Lower lobe of right lung (tissue), 2 donors: ENCODE results near the gene GP5. TPM values are rescaled to one million over a fixed set of nuclear protein-coding genes. Genes with fewer than 3 reads are reported as not detected.

Experiments used
- ATAC-seq, 2 donors: fragments of 200-7000 bp; cut with Tn5 transposase; one replicate each; pipeline ENCODE4 v1.9.1; 2020 to 2022; ENCODE audit warnings: mild to moderate bottlenecking in 2 of 2, moderate library complexity in 2 of 2
- DNase-seq: peaks from one replicate; pipeline ENCODE4 v3.0.0-alpha.2; 2020
- H3K27ac ChIP-seq: fragments of 200-600 bp; one replicate; pipeline ENCODE4 v1.8.0; 2022
- H3K27me3 ChIP-seq: fragments of 200-600 bp; one replicate; pipeline ENCODE4 v1.8.0; 2022; ENCODE audit warnings: low read depth
- H3K36me3 ChIP-seq: fragments of 200-600 bp; one replicate; pipeline ENCODE4 v1.8.0; 2022; ENCODE audit warnings: mild to moderate bottlenecking
- H3K4me1 ChIP-seq: fragments of 200-600 bp; one replicate; pipeline ENCODE4 v1.8.0; 2022
- H3K4me3 ChIP-seq: fragments of 200-600 bp; one replicate; pipeline ENCODE4 v1.8.0; 2022; ENCODE audit warnings: mild to moderate bottlenecking
- H3K9me3 ChIP-seq: fragments of 200-600 bp; one replicate; pipeline ENCODE4 v1.8.0; 2022
- CTCF ChIP-seq: fragments of 200-600 bp; IDR thresholded peaks from one replicate; pipeline ENCODE4 v1.8.0; 2022; ENCODE audit warnings: antibody characterized with exemption, mild to moderate bottlenecking
- intact Hi-C: fragments of 100-400 bp; cut with DNase I; formaldehyde crosslinking; loops from one replicate; pipeline ENCODE4 v1.11.0; 2022
- total RNA-seq: library from RNA; stranded (reverse); fragmentation: NEBNext Ultra II Directional; extraction: Animal tissue kit (Norgen Biotek cat#: 25700); gene quantifications from one replicate; pipeline ENCODE4 v1.2.1, GENCODE V29; 2021
- donor health status: DM: no; HTN: yes; CAD: no; lungs with severe emphysema.

GP5 gene
- total RNA-seq, 1 donor from 2014 or later = 0.38 TPM

GRCh38 chr3:194397757-194398312 lies 1.2 kb downstream of the GP5 start:
- no peaks in the 10 kb centered on the region for H3K9me3 ChIP-seq
- no peak overlapping the region for H3K27ac ChIP-seq
- ATAC-seq (peak; percentile 27 to 44), DNase-seq (no peak)
- intact Hi-C loops = loop anchor here (10.0 kb wide), 1 partner anchor 53 kb away; no protein-coding TSS in a partner anchor
- H3K27me3 ChIP-seq = peaks cover 22% of the 10 kb centered on the region
- no peak for TF ChIP-seq CTCF
- peaks cover 29% of the 10 kb centered on the region for H3K4me1 ChIP-seq
- no peaks in the 10 kb centered on the region for H3K36me3 ChIP-seq
- H3K4me3 ChIP-seq = peak overlapping the region; percentile 39

- Histone ChIP-seq H3K4me1 (peaks cover 29% of the 10 kb centered on the region), H3K36me3 (no peaks in the 10 kb centered on the region), H3K9me3 (no peaks in the 10 kb centered on the region), H3K4me3 (peak overlapping the region; percentile 39), H3K27ac (peak overlapping the region; percentile 11), H3K27me3 (peaks cover 23% of the 10 kb centered on the region)
- no peak for TF ChIP-seq CTCF
- DNase-seq (no peak), ATAC-seq (peak; percentile 55 to 70)
- intact Hi-C loops = loop anchor here (10.0 kb wide), 1 partner anchor 52 kb away; no protein-coding TSS in a partner anchor
Observed at GRCh38 chr3:194396859-194397756, 2.0 kb downstream of the GP5 start.

GRCh38 chr3:194396539-194396858 lies 2.6 kb downstream of the GP5 start:
- Histone ChIP-seq H3K4me3 (peak overlapping the region; percentile 39), H3K9me3 (no peaks in the 10 kb centered on the region), H3K27ac (peak overlapping the region; percentile 11), H3K36me3 (no peaks in the 10 kb centered on the region), H3K27me3 (peaks cover 28% of the 10 kb centered on the region), H3K4me1 (peaks cover 29% of the 10 kb centered on the region)
- intact Hi-C loops = loop anchor here (10.0 kb wide), 1 partner anchor 52 kb away; no protein-coding TSS in a partner anchor
- ATAC-seq = no peak
- DNase-seq = no peak
- no peak for TF ChIP-seq CTCF

GRCh38 chr3:194395778-194396538 lies 3.1 kb downstream of the GP5 start:
- Histone ChIP-seq H3K9me3 (no peaks in the 10 kb centered on the region), H3K4me1 (peaks cover 29% of the 10 kb centered on the region), H3K4me3 (peak overlapping the region; percentile 39), H3K36me3 (no peaks in the 10 kb centered on the region), H3K27me3 (peaks cover 28% of the 10 kb centered on the region), H3K27ac (peak overlapping the region; percentile 31)
- DNase-seq (no peak), ATAC-seq (peak; percentile 60 to 69)
- intact Hi-C loops = loop anchor here (10.0 kb wide), 1 partner anchor 51 kb away; no protein-coding TSS in a partner anchor
- no peak for TF ChIP-seq CTCF

GRCh38 chr3:194395212-194395611 lies 3.9 kb downstream of the GP5 start:
- intact Hi-C loops = loop anchor here (10.0 kb wide), 1 partner anchor 50 kb away; no protein-coding TSS in a partner anchor
- DNase-seq = no peak
- H3K36me3 ChIP-seq = no peaks in the 10 kb centered on the region
- H3K4me3 ChIP-seq = no peak overlapping the region
- TF ChIP-seq CTCF = no peak
- peaks cover 28% of the 10 kb centered on the region for H3K27me3 ChIP-seq
- no peak for ATAC-seq
- H3K4me1 ChIP-seq = peaks cover 29% of the 10 kb centered on the region
- no peaks in the 10 kb centered on the region for H3K9me3 ChIP-seq
- H3K27ac ChIP-seq = no peak overlapping the region
